ENCODE data around the gene IRGQ.

DNA sequence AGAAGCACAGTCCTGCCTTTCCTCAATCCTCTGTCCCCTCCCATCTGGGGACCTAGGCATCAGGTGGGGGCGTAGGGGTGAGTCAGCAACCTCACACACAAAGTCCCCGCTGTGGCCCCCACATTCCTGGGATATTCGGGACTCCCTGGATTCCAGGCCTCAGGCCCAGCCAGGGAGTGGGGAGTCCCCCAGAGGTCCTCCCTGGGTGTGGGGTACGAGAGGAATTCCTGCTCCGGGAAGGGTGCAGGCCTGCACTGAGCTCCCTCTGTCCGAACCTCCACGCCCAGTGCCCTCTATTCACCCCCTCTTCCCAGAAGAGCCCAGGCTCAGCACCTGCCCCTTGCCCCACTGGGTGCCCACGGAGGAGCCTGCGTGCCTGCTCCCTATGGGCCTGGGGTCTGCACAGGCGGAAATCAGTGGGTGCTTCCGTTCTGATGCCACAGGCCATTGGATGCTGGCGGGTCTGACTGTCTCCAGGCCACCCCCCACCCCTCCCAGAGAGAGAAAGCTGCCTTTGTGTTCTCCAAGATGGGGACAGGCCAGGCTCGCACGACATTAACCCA is 40.3 kb upstream of the IRGQ start:
- TF ChIP-seq, protein P1, sequence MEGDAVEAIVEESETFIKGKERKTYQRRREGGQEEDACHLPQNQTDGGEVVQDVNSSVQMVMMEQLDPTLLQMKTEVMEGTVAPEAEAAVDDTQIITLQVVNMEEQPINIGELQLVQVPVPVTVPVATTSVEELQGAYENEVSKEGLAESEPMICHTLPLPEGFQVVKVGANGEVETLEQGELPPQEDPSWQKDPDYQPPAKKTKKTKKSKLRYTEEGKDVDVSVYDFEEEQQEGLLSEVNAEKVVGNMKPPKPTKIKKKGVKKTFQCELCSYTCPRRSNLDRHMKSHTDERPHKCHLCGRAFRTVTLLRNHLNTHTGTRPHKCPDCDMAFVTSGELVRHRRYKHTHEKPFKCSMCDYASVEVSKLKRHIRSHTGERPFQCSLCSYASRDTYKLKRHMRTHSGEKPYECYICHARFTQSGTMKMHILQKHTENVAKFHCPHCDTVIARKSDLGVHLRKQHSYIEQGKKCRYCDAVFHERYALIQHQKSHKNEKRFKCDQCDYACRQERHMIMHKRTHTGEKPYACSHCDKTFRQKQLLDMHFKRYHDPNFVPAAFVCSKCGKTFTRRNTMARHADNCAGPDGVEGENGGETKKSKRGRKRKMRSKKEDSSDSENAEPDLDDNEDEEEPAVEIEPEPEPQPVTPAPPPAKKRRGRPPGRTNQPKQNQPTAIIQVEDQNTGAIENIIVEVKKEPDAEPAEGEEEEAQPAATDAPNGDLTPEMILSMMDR (IDR thresholded peaks at IDR 0.05; ENCODE audit: extremely low read depth in 1 of 2, insufficient read depth in 1 of 2, low read depth in 1 of 2, low read length in 2 of 2) = no peak
- no peak for TF ChIP-seq FOS (IDR thresholded peaks at IDR 0.05; ENCODE audit: borderline replicate concordance, insufficient read depth, low read length)
- TF ChIP-seq POLR2AphosphoS5 (IDR thresholded peaks at IDR 0.05; ENCODE audit: insufficient read depth, low read depth, low read length) = no peak
- TF ChIP-seq, protein P2, sequence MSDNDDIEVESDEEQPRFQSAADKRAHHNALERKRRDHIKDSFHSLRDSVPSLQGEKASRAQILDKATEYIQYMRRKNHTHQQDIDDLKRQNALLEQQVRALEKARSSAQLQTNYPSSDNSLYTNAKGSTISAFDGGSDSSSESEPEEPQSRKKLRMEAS (IDR thresholded peaks at IDR 0.05; ENCODE audit: insufficient read depth, insufficient read length) = no peak
- TF ChIP-seq POLR2A (IDR thresholded peaks at IDR 0.05; ENCODE audit: low read depth, low read length) = no peak
- TF ChIP-seq JUN (IDR thresholded peaks at IDR 0.05; ENCODE audit: borderline replicate concordance, insufficient read depth, insufficient read length, low read depth) = no peak
- TF ChIP-seq MYC (IDR thresholded peaks at IDR 0.05; ENCODE audit: low read depth, low read length) = no peak
